DOHH2 (cell line): Measurements from ENCODE around the gene C19orf47.

Source experiments
- CTCF ChIP-seq: fragments of 200-600 bp; sonication (generic); IDR thresholded peaks from one replicate; pipeline ENCODE4 v1.5.1; 2014; ENCODE audit warnings: antibody characterized with exemption, mild to moderate bottlenecking, low read depth, low read length; ENCODE audit not compliant: poor library complexity, severe bottlenecking
- EZH2phosphoT487 ChIP-seq: fragments of 200-600 bp; sonication (generic); IDR thresholded peaks from 2 replicates; pipeline ENCODE4 v1.6.1; 2017; ENCODE audit warnings: borderline replicate concordance, mild to moderate bottlenecking, antibody characterized with exemption, low read length, moderate library complexity, mixed read lengths

GRCh38 chr19:40366697-40367561 is 18.7 kb upstream of the C19orf47 start:
- TF ChIP-seq CTCF (no peak), EZH2phosphoT487 (no peak)
